Thoracic aorta (tissue), 2 donors: ENCODE results near the gene ZNF665. TPM values are rescaled to one million over a fixed set of nuclear protein-coding genes. Genes with fewer than 3 reads are reported as not detected.

Experiments used
- ATAC-seq: fragments of 150-250 bp; one replicate; pipeline ENCODE4 v1.8.0; 2017; ENCODE audit warnings: low read depth; ENCODE audit not compliant: insufficient number of reproducible peaks, low FRiP score
- DNase-seq: peaks from one replicate; pipeline ENCODE4 v3.0.0-alpha.2; 2020; ENCODE audit warnings: low spot score
- H3K27ac ChIP-seq, 2 donors: fragments of 200-600 bp; sonication (generic); 1 replicate in 1 of 2; 2 replicates in 1 of 2; pipeline ENCODE4 v1.5.1; 2016; ENCODE audit warnings: mild to moderate bottlenecking in 2 of 2, moderate library complexity in 2 of 2
- H3K27me3 ChIP-seq: fragments of 200-600 bp; sonication (generic); replicated peaks from 2 replicates; pipeline ENCODE4 v1.6.0; 2016; ENCODE audit warnings: mild to moderate bottlenecking; ENCODE audit not compliant: insufficient read depth
- H3K36me3 ChIP-seq: fragments of 200-600 bp; sonication (generic); one replicate; pipeline ENCODE4 v1.5.1; 2016
- H3K4me1 ChIP-seq, 2 donors: fragments of 200-600 bp; sonication (generic); 1 replicate in 1 of 2; 2 replicates in 1 of 2; pipeline versions ENCODE4 v1.5.1 to v1.6.0; 2016; ENCODE audit warnings: low read depth in 2 of 2, mild to moderate bottlenecking in 1 of 2; ENCODE audit not compliant: control insufficient read depth in 1 of 2
- H3K4me3 ChIP-seq: fragments of 200-600 bp; sonication (generic); 2 replicates; pipeline ENCODE4 v1.5.1; 2016; ENCODE audit warnings: mild to moderate bottlenecking
- H3K9me3 ChIP-seq: fragments of 200-600 bp; sonication (generic); 2 replicates; pipeline ENCODE4 v1.5.1; 2016
- CTCF ChIP-seq: fragments of 200-600 bp; sonication (generic); IDR thresholded peaks from one replicate; pipeline ENCODE4 v1.5.1; 2019; ENCODE audit warnings: antibody characterized with exemption
- total RNA-seq, 2 donors: library from RNA; depleted of rRNA; stranded (reverse); fragments of >200 nt; gene quantifications; one replicate each; pipeline versions ENCODE4 v1.1.0 to v1.2.3, GENCODE V29; 2016

Gene ZNF665
- total RNA-seq, 2 donors from 2014 or later, result 4.5 to 6.6 TPM

DNA sequence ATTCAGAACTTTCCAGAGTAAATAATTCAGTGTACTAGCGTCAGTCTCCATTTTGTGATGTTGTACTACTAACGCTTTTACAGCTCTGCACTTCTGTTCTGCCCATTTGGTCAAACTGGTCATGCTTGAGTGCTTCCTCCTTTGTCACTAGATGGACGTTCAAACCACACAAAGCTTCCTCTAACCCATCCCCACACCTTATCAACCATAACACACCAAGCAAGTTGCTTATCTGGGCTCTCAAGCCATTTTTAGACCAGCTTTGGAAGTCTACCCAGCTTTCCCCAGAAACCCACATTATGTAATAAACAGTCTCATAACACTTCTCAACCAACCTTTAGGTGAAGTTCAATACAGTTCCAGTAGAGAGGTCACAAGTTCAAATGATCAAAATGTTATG lies 32.0 kb downstream of the ZNF665 start:
- no peak for DNase-seq
- H3K36me3 ChIP-seq, result no peaks in the 10 kb centered on the region
- H3K27ac ChIP-seq, result no peak overlapping the region
- no peaks in the 10 kb centered on the region for H3K27me3 ChIP-seq
- no peak for ATAC-seq
- no peak for TF ChIP-seq CTCF
- peaks cover 7 to 9% of the 10 kb centered on the region in 2 donors for H3K4me1 ChIP-seq
- no peak overlapping the region for H3K4me3 ChIP-seq
- peaks cover 24% of the 10 kb centered on the region for H3K9me3 ChIP-seq

DNA sequence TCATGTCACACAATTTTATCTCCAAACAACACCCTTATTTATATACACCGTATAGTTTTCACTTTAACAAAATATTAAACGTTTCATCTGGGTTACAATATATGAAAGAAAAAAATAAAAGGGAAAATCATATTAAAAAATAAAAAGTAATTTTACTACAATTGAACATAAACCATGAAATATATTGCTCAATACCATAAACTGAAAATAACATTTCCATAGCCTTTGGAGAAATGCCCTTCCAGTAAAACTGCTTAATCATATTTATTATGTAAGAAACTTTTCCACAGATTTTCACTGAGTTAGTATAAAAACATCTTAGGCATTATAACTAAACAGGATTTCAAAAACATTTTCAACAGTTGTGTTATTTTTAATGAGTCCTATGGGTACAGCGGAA lies 32.8 kb downstream of the ZNF665 start:
- no peak overlapping the region for H3K27ac ChIP-seq
- DNase-seq, result no peak
- no peak for ATAC-seq
- H3K4me3 ChIP-seq, result no peak overlapping the region
- TF ChIP-seq CTCF, result no peak
- H3K36me3 ChIP-seq, result no peaks in the 10 kb centered on the region
- H3K27me3 ChIP-seq, result no peaks in the 10 kb centered on the region
- H3K9me3 ChIP-seq, result peaks cover 16% of the 10 kb centered on the region
- peaks cover 7 to 9% of the 10 kb centered on the region in 2 donors for H3K4me1 ChIP-seq

DNA sequence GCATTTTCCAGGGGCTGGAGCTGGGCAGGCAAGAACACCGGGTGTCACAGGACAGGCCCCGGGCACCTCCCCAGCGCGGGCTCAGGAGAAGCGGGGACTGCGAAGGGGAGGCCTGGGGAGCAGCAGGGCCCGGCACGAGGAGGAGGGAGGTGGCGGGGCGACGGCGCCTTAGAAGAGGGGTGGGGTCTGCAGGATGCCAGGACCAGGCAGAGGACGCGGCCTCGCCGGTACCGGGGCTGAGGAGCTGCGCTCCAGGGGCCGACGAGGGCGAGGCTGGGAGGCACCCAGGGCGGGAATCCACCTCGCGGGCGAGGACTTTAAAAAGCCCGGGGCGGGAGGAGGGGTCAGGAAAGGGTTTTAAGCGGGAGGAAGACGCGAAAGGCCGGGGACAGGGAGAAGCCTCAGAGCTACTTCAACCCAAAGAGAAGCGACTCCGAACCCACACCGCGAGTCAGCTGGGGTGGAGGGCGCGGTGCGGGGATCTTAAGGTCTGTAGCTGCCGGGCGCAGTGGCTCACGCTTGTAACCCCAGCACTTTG lies 35.0 kb downstream of the ZNF665 start:
- Histone ChIP-seq H3K4me1 (peaks cover 7 to 9% of the 10 kb centered on the region in 2 donors), H3K36me3 (peaks cover 5% of the 10 kb centered on the region), H3K27me3 (no peaks in the 10 kb centered on the region), H3K9me3 (peaks cover 3% of the 10 kb centered on the region), H3K27ac (peak overlapping the region; percentile 45 to 69), H3K4me3 (peak overlapping the region; percentile 92)
- no peak for TF ChIP-seq CTCF
- ATAC-seq (no peak), DNase-seq (no peak)

GRCh38 chr19:53157626-53158025 lies 35.5 kb downstream of the ZNF665 start:
- Histone ChIP-seq H3K4me1 (peaks cover 7 to 9% of the 10 kb centered on the region in 2 donors), H3K27ac (peak overlapping the region; percentile 45 to 69), H3K4me3 (peak overlapping the region; percentile 92), H3K27me3 (no peaks in the 10 kb centered on the region), H3K36me3 (peaks cover 5% of the 10 kb centered on the region), H3K9me3 (peaks cover 3% of the 10 kb centered on the region)
- no peak for DNase-seq
- no peak for ATAC-seq
- no peak for TF ChIP-seq CTCF

DNA sequence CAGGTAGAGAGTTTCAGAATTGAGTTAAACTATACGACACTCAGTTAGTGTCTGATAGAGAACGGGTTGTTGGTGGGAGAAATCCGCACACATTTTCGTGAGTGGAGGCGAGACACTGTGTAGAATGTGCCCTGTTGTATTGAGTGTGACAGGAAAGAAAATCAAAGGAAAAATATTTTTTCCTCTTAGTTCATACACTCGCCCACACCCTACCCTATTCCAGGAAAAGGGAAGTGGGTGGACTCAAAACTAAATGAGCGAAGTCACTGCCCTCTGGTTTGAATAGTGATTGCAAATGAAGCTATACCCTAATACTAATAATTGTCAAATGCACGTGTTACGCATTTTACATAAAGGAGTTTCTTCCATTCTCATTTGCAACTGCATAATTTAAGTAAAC lies 36.3 kb downstream of the ZNF665 start:
- no peak for DNase-seq
- H3K27ac ChIP-seq, result no peak overlapping the region
- no peak for ATAC-seq
- H3K4me1 ChIP-seq, result peaks cover 7 to 9% of the 10 kb centered on the region in 2 donors
- no peaks in the 10 kb centered on the region for H3K27me3 ChIP-seq
- no peak for TF ChIP-seq CTCF
- no peak overlapping the region for H3K4me3 ChIP-seq
- H3K36me3 ChIP-seq, result peaks cover 8% of the 10 kb centered on the region
- H3K9me3 ChIP-seq, result peaks cover 6% of the 10 kb centered on the region
